ENCODE results near the gene SFXN5.
A peak's percentile ranks its signal among the peaks of the same experiment; 100 is the strongest.
"Not testable (repeated sequence)": the region's sequence is repeated elsewhere in the genome, so short reads cannot be mapped to it uniquely, and the experiment has no call there.

The SFXN5 gene

GRCh38 chr2:73104933-73105332 is 33.4 kb upstream of the SFXN5 start:
- Histone ChIP-seq H3K4me3 (no peak overlapping the region), H3K36me3 (peaks cover 0 to 16% (median 0%) of the 10 kb centered on the region in 11 experiments; a peak in 4 of 22 replicates), H3K27ac (peak overlapping the region in 1 of 11 experiments; percentile 31; a peak in 2 of 22 replicates), H3K9ac (0 out of 22 replicates have a peak overlapping the region, but pooled peaks of 1 of the 11 experiments have one; percentile 11), H3K4me2 (peak overlapping the region in 5 of 11 experiments; percentile 40 to 79 (median 67); a peak in 9 of 22 replicates), H4K20me1 (peaks cover 24 to 100% (median 79%) of the 10 kb centered on the region in 11 experiments; a peak in 17 of 22 replicates), H3K9me3 (replicated peaks in 1 of 11) (no peaks in the 10 kb centered on the region), H3K27me3 (no peaks in the 10 kb centered on the region), H3K4me1 (peaks cover 25 to 67% (median 43%) of the 10 kb centered on the region in 10 experiments)
- no peak for TF ChIP-seq Cebpa-rat (IDR thresholded peaks at IDR 0.05)

GRCh38 chr2:73103018-73103542 is 31.6 kb upstream of the SFXN5 start:
- Histone ChIP-seq H3K9ac (no peak overlapping the region; a peak in 2 of 22 replicates), H3K27ac (no peak overlapping the region), H3K9me3 (replicated peaks in 1 of 11) (no peaks in the 10 kb centered on the region), H3K27me3 (no peaks in the 10 kb centered on the region), H3K4me2 (peak overlapping the region in 6 of 11 experiments; percentile 2 to 34 (median 26); a peak in 10 of 22 replicates), H4K20me1 (peaks cover 23 to 100% (median 75%) of the 10 kb centered on the region in 11 experiments; a peak in 17 of 22 replicates), H3K4me1 (peaks cover 24 to 54% (median 36%) of the 10 kb centered on the region in 10 experiments), H3K36me3 (peaks cover 0 to 19% (median 0%) of the 10 kb centered on the region in 11 experiments; a peak in 4 of 22 replicates), H3K4me3 (no peak overlapping the region)
- no peak for TF ChIP-seq Cebpa-rat (IDR thresholded peaks at IDR 0.05)

- no peak overlapping the region for H3K4me3 ChIP-seq
- peaks cover 21 to 100% (median 75%) of the 10 kb centered on the region in 11 experiments; a peak in 18 of 22 replicates for H4K20me1 ChIP-seq
- H3K4me1 ChIP-seq, result peaks cover 18 to 40% (median 27%) of the 10 kb centered on the region in 10 experiments
- H3K27ac ChIP-seq, result no peak overlapping the region
- TF ChIP-seq Cebpa-rat (IDR thresholded peaks at IDR 0.05), result no peak
- peaks cover 0 to 19% (median 0%) of the 10 kb centered on the region in 11 experiments; a peak in 4 of 22 replicates for H3K36me3 ChIP-seq
- no peak overlapping the region for H3K9ac ChIP-seq
- H3K27me3 ChIP-seq, result no peaks in the 10 kb centered on the region
- no peaks in the 10 kb centered on the region for H3K9me3 ChIP-seq (replicated peaks in 1 of 11)
- no peak overlapping the region for H3K4me2 ChIP-seq
Measured at GRCh38 chr2:73101626-73102256, 30.2 kb upstream of the SFXN5 start.

- H3K36me3 ChIP-seq, result peaks cover 0 to 19% (median 0%) of the 10 kb centered on the region in 11 experiments; a peak in 4 of 22 replicates
- H3K27ac ChIP-seq, result no peak overlapping the region
- H3K4me3 ChIP-seq, result no peak overlapping the region
- peaks cover 21 to 100% (median 75%) of the 10 kb centered on the region in 11 experiments; a peak in 19 of 22 replicates for H4K20me1 ChIP-seq
- H3K4me2 ChIP-seq, result no peak overlapping the region
- no peaks in the 10 kb centered on the region for H3K9me3 ChIP-seq (replicated peaks in 1 of 11)
- no peak overlapping the region for H3K9ac ChIP-seq
- no peaks in the 10 kb centered on the region for H3K27me3 ChIP-seq
- TF ChIP-seq Cebpa-rat (IDR thresholded peaks at IDR 0.05), result no peak
- peaks cover 18 to 33% (median 23%) of the 10 kb centered on the region in 10 experiments for H3K4me1 ChIP-seq
Measured at GRCh38 chr2:73100956-73101355, 29.4 kb upstream of the SFXN5 start.

GRCh38 chr2:73099486-73099885 is 28.0 kb upstream of the SFXN5 start:
- Histone ChIP-seq H3K4me3 (no peak overlapping the region), H3K9me3 (replicated peaks in 1 of 11) (no peaks in the 10 kb centered on the region), H3K4me1 (peaks cover 7 to 31% (median 17%) of the 10 kb centered on the region in 10 experiments; a peak in 19 of 20 replicates), H3K27ac (no peak overlapping the region), H4K20me1 (peaks cover 27 to 100% (median 75%) of the 10 kb centered on the region in 11 experiments; a peak in 21 of 22 replicates), H3K27me3 (no peaks in the 10 kb centered on the region), H3K9ac (no peak overlapping the region), H3K4me2 (no peak overlapping the region), H3K36me3 (peaks cover 0 to 19% (median 0%) of the 10 kb centered on the region in 11 experiments; a peak in 3 of 22 replicates)
- no peak for TF ChIP-seq Cebpa-rat (IDR thresholded peaks at IDR 0.05)

GRCh38 chr2:73095910-73096309 is 24.4 kb upstream of the SFXN5 start:
- Histone ChIP-seq H3K4me3 (no peak overlapping the region), H3K9me3 (replicated peaks in 1 of 11) (no peaks in the 10 kb centered on the region), H4K20me1 (peaks cover 34 to 100% (median 90%) of the 10 kb centered on the region in 11 experiments; a peak in 20 of 22 replicates), H3K27me3 (no peaks in the 10 kb centered on the region), H3K4me1 (peaks cover 19 to 30% (median 21%) of the 10 kb centered on the region in 10 experiments), H3K4me2 (no peak overlapping the region), H3K36me3 (peaks cover 0 to 10% (median 0%) of the 10 kb centered on the region in 11 experiments; a peak in 1 of 22 replicates), H3K9ac (no peak overlapping the region), H3K27ac (no peak overlapping the region)
- no peak for TF ChIP-seq Cebpa-rat (IDR thresholded peaks at IDR 0.05)

GRCh38 chr2:73093601-73094218 is 22.2 kb upstream of the SFXN5 start:
- peaks cover 30 to 100% (median 91%) of the 10 kb centered on the region in 11 experiments; a peak in 20 of 22 replicates for H4K20me1 ChIP-seq
- not testable (repeated sequence) for H3K27ac ChIP-seq; H3K27me3 ChIP-seq; H3K4me3 ChIP-seq; H3K9me3 ChIP-seq (replicated peaks in 1 of 11)
- H3K9ac ChIP-seq, result peak overlapping the region in 1 of 11 experiments; percentile 4; a peak in 1 of 22 replicates
- peaks cover 19 to 30% (median 21%) of the 10 kb centered on the region in 10 experiments for H3K4me1 ChIP-seq
- H3K4me2 ChIP-seq, result peak overlapping the region in 9 of 11 experiments; percentile 49 to 71 (median 69); a peak in 14 of 22 replicates
- peaks cover 0 to 13% (median 4%) of the 10 kb centered on the region in 11 experiments; a peak in 13 of 22 replicates for H3K36me3 ChIP-seq

GRCh38 chr2:73092146-73092783 is 20.8 kb upstream of the SFXN5 start:
- H3K27me3 ChIP-seq, result no peaks in the 10 kb centered on the region
- H3K4me3 ChIP-seq, result no peak overlapping the region
- H3K4me1 ChIP-seq, result peaks cover 19 to 30% (median 21%) of the 10 kb centered on the region in 10 experiments
- H4K20me1 ChIP-seq, result peaks cover 30 to 100% (median 81%) of the 10 kb centered on the region in 11 experiments; a peak in 20 of 22 replicates
- peaks cover 12 to 27% (median 18%) of the 10 kb centered on the region in 11 experiments; a peak in 20 of 22 replicates for H3K36me3 ChIP-seq
- no peak overlapping the region for H3K27ac ChIP-seq
- H3K4me2 ChIP-seq, result peak overlapping the region; percentile 49 to 71 (median 69)
- no peak for TF ChIP-seq Cebpa-rat (IDR thresholded peaks at IDR 0.05)
- peak overlapping the region in 3 of 11 experiments; percentile 4 to 34 (median 29); a peak in 2 of 22 replicates for H3K9ac ChIP-seq
- no peaks in the 10 kb centered on the region for H3K9me3 ChIP-seq (replicated peaks in 1 of 11)
